ENCODE data around the gene DCDC2. TPM values are rescaled to one million over a fixed set of nuclear protein-coding genes. Genes with fewer than 3 reads are reported as not detected.

DCDC2 gene
- total RNA-seq, 1 experiment from 2014 or later, result 45.1 TPM

- POLR2A ChIA-PET (ENCODE audit: low non-redundant PET), result no interaction called here
- no peak for TF ChIP-seq EZH2 (IDR thresholded peaks at IDR 0.05; ENCODE audit: borderline replicate concordance, low read depth, low read length, poor library complexity, severe bottlenecking)
- TF ChIP-seq CTCF (conservative IDR thresholded peaks at IDR 0.05; ENCODE audit: low read depth, low read length), result no peak
- no peak for DNase-seq (ENCODE audit: low spot score)
- no peaks in the 10 kb centered on the region for H3K9me3 ChIP-seq (ENCODE audit: low read depth, low read length, poor library complexity, severe bottlenecking)
- intact Hi-C loops (cut with micrococcal nuclease; ENCODE audit: unreplicated experiment), result no loop called here
- no peaks in the 10 kb centered on the region for H3K36me3 ChIP-seq (ENCODE audit: insufficient read depth, low read length, poor library complexity, severe bottlenecking)
- BruUV-seq (replicated peaks), result no TSS peak
- peaks cover 4% of the 10 kb centered on the region for H3K4me1 ChIP-seq (ENCODE audit: insufficient read depth, low read length, poor library complexity, severe bottlenecking)
- CTCF ChIA-PET, result no interaction called here
- no peak overlapping the region for H3K27ac ChIP-seq (ENCODE audit: low read depth, low read length, poor library complexity, severe bottlenecking)
- no peaks in the 10 kb centered on the region for H3K27me3 ChIP-seq (replicated peaks; ENCODE audit: insufficient read depth, low read depth, low read length, poor library complexity)
- no peak overlapping the region for H3K4me3 ChIP-seq (ENCODE audit: low read depth, low read length, poor library complexity, severe bottlenecking)
Observed at GRCh38 chr6:24193364-24193763, 164.5 kb downstream of the DCDC2 start.

GRCh38 chr6:24191346-24191745 is 166.5 kb downstream of the DCDC2 start:
- peaks cover 6% of the 10 kb centered on the region for H3K4me1 ChIP-seq (ENCODE audit: insufficient read depth, low read length, poor library complexity, severe bottlenecking)
- no TSS peak for BruUV-seq (replicated peaks)
- H3K27me3 ChIP-seq (replicated peaks; ENCODE audit: insufficient read depth, low read depth, low read length, poor library complexity), result no peaks in the 10 kb centered on the region
- no peak for DNase-seq (ENCODE audit: low spot score)
- POLR2A ChIA-PET (ENCODE audit: low non-redundant PET), result no interaction called here
- H3K9me3 ChIP-seq (ENCODE audit: low read depth, low read length, poor library complexity, severe bottlenecking), result no peaks in the 10 kb centered on the region
- no peak for TF ChIP-seq CTCF (conservative IDR thresholded peaks at IDR 0.05; ENCODE audit: low read depth, low read length)
- no peak for TF ChIP-seq EZH2 (IDR thresholded peaks at IDR 0.05; ENCODE audit: borderline replicate concordance, low read depth, low read length, poor library complexity, severe bottlenecking)
- CTCF ChIA-PET, result no interaction called here
- H3K27ac ChIP-seq (ENCODE audit: low read depth, low read length, poor library complexity, severe bottlenecking), result no peak overlapping the region
- intact Hi-C loops (cut with micrococcal nuclease; ENCODE audit: unreplicated experiment), result no loop called here
- H3K36me3 ChIP-seq (ENCODE audit: insufficient read depth, low read length, poor library complexity, severe bottlenecking), result no peaks in the 10 kb centered on the region
- H3K4me3 ChIP-seq (ENCODE audit: low read depth, low read length, poor library complexity, severe bottlenecking), result no peak overlapping the region

GRCh38 chr6:24188578-24189080 is 169.2 kb downstream of the DCDC2 start:
- DNase-seq (ENCODE audit: low spot score), result peak; percentile 39
- H3K27ac ChIP-seq (ENCODE audit: low read depth, low read length, poor library complexity, severe bottlenecking), result no peak overlapping the region
- CTCF ChIA-PET, result no interaction called here
- POLR2A ChIA-PET (ENCODE audit: low non-redundant PET), result no interaction called here
- BruUV-seq (replicated peaks), result no TSS peak
- no peaks in the 10 kb centered on the region for H3K9me3 ChIP-seq (ENCODE audit: low read depth, low read length, poor library complexity, severe bottlenecking)
- H3K36me3 ChIP-seq (ENCODE audit: insufficient read depth, low read length, poor library complexity, severe bottlenecking), result no peaks in the 10 kb centered on the region
- no peak for TF ChIP-seq CTCF (conservative IDR thresholded peaks at IDR 0.05; ENCODE audit: low read depth, low read length)
- no peak for TF ChIP-seq EZH2 (IDR thresholded peaks at IDR 0.05; ENCODE audit: borderline replicate concordance, low read depth, low read length, poor library complexity, severe bottlenecking)
- H3K4me1 ChIP-seq (ENCODE audit: insufficient read depth, low read length, poor library complexity, severe bottlenecking), result peaks cover 6% of the 10 kb centered on the region
- intact Hi-C loops (cut with micrococcal nuclease; ENCODE audit: unreplicated experiment), result no loop called here
- H3K27me3 ChIP-seq (replicated peaks; ENCODE audit: insufficient read depth, low read depth, low read length, poor library complexity), result no peaks in the 10 kb centered on the region
- H3K4me3 ChIP-seq (ENCODE audit: low read depth, low read length, poor library complexity, severe bottlenecking), result no peak overlapping the region
